MM.1S (cell line): ENCODE results near the gene RDH16.

Source experiments
- EZH2 ChIP-seq: fragments of 300-600 bp; sonication (generic); optimal IDR thresholded peaks from 2 replicates; pipeline ENCODE3; 2017; ENCODE audit warnings: low read depth, mild to moderate bottlenecking, antibody characterized with exemption, low read length, mixed read lengths
- EZH2phosphoT487 ChIP-seq: fragments of 300-600 bp; sonication (generic); IDR thresholded peaks from 2 replicates; pipeline ENCODE4 v1.6.1; 2018; ENCODE audit warnings: antibody characterized with exemption, low read length
- TF ChIP-seq, protein P1 (sequence below): fragments of 300-600 bp; sonication (generic); IDR thresholded peaks from 2 replicates; pipeline ENCODE4 v1.5.1; 2016; ENCODE audit warnings: antibody characterized with exemption, low read length, mixed read lengths

DNA sequence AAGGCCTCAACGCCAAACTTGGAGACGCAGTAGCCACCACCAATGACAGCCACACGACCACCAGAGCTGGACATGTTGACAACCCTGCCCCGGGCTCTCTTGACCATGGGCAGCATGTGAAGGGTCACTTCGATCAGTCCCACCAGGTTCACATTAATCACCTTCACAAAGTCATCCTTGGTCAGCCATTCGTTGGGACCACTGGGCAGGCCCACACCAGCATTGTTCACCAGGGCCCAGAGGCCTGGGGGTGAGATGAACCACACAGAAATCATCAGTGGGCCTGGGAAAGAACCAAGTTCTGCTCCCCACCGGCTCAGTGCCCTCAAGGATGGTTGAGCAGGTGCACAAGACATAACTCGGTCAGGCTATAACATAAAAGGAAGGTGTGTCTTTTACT, 27.2 kb downstream of the RDH16 start:
- TF ChIP-seq, protein P1, sequence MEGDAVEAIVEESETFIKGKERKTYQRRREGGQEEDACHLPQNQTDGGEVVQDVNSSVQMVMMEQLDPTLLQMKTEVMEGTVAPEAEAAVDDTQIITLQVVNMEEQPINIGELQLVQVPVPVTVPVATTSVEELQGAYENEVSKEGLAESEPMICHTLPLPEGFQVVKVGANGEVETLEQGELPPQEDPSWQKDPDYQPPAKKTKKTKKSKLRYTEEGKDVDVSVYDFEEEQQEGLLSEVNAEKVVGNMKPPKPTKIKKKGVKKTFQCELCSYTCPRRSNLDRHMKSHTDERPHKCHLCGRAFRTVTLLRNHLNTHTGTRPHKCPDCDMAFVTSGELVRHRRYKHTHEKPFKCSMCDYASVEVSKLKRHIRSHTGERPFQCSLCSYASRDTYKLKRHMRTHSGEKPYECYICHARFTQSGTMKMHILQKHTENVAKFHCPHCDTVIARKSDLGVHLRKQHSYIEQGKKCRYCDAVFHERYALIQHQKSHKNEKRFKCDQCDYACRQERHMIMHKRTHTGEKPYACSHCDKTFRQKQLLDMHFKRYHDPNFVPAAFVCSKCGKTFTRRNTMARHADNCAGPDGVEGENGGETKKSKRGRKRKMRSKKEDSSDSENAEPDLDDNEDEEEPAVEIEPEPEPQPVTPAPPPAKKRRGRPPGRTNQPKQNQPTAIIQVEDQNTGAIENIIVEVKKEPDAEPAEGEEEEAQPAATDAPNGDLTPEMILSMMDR, result no peak
- no peak for TF ChIP-seq EZH2
- TF ChIP-seq EZH2phosphoT487, result no peak
